ENCODE results near the gene TULP4.

DNA sequence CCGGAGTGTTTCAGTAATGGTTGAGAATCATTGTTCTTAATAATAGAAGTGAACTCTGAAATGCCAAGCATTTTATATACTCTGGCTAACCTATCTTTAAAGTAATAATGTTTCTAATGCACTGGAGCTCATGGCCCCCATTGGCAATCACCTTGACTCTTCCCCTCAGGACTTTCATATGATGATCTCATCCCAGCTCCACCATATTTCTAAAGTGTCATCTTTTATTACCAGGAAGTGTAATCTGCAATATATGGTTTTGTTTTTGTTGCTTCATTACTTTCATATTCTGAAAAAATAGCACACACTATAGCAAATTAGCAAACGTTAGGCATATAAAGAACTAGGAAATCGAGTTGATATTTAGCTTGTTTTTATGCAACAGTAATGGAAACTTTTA lies 60.3 kb downstream of the TULP4 start:
- TF ChIP-seq, protein P1, sequence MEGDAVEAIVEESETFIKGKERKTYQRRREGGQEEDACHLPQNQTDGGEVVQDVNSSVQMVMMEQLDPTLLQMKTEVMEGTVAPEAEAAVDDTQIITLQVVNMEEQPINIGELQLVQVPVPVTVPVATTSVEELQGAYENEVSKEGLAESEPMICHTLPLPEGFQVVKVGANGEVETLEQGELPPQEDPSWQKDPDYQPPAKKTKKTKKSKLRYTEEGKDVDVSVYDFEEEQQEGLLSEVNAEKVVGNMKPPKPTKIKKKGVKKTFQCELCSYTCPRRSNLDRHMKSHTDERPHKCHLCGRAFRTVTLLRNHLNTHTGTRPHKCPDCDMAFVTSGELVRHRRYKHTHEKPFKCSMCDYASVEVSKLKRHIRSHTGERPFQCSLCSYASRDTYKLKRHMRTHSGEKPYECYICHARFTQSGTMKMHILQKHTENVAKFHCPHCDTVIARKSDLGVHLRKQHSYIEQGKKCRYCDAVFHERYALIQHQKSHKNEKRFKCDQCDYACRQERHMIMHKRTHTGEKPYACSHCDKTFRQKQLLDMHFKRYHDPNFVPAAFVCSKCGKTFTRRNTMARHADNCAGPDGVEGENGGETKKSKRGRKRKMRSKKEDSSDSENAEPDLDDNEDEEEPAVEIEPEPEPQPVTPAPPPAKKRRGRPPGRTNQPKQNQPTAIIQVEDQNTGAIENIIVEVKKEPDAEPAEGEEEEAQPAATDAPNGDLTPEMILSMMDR (conservative IDR thresholded peaks at IDR 0.05; ENCODE audit: low read length): no peak
- no peak for TF ChIP-seq EZH2phosphoT487 (IDR thresholded peaks at IDR 0.05; ENCODE audit: borderline replicate concordance)

All from Loucy (cell line).